Activated T-cell treated with anti-CD3 and anti-CD28 coated beads, Interleukin-2, amount 50 U/mL, for 1 hour (primary cell): ENCODE measurements around the gene TXNRD2.
A peak's percentile ranks its signal among the peaks of the same experiment; 100 is the strongest.
"Not testable (repeated sequence)": the region's sequence is repeated elsewhere in the genome, so short reads cannot be mapped to it uniquely, and the experiment has no call there.

Source experiments
- DNase-seq: peaks from one replicate; pipeline ENCODE4 v3.0.0-alpha.2; 2020

TXNRD2 gene

DNA sequence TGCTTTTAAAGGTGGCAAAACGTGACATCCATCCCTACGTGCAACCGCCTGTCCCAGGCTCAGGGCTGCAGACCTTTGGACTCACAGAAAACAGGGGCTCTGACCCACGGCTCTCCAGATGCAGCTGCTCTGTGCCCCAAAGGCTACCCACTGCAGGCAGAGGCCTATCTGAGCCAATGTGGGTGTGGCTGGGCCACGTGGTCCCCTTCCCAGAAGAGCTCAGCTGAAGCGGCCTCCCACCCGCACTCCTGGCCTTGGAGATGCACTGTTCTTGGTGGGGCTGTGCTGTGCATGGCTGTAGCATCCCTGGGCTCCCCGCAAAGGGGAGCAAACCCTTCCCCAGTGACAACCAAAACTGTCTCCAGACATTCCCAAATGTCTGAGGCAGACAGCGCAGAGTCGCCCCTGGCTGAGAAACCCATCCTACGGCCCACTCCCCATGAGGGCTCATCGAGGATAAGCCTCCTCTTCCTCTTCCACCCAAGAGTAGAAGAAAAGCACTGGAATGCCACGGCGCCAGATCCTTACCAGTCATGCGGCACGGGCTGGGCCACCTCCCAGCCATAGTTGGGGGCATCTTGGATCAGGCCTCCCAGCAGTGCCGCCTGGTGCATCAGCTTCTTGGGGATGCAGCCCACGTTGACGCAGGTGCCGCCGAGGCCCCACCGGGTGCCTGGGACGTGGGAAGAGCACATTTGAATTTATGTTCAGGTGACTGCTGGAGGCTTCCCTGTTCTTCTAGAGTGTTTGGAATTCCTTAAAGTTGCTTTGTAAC lies 23.1 kb downstream of the TXNRD2 start:
- DNase-seq = no peak

DNA sequence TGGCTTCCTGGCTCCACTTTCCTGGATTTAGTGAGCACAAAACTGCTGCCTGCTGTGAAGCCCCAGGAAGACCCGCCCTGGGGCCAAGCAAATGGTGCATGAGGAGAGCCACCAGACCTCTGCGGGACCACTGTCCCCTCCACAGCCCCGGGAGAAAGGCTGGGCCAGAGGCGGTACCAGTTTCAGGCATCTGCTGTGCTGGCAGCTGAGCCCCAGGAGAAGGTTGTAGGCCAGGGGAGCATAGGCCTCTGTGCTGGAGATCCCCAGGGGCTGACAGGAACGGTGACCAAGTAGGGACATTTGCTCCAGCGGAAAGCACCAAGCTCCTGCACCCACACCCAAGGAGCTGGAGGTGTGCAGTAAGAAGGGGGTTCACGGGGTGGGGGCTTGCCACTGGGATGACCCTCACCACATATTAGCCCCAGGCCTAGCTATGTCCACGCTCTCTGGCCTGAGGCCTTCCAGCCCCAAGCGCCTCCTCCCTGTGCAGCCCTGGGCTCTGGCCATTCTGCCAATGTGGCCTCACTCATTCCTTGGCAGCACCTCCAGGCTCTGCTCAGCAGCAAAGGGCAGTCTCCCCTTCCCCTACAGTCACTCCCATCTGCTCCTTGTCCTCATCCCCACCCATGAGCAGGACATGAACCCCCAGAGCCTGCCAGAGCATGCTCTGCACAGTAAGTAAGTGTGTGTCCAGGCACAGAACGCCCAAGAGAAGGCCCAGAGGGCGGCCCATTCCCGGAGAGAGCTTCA lies 24.1 kb downstream of the TXNRD2 start:
- no peak for DNase-seq

DNA sequence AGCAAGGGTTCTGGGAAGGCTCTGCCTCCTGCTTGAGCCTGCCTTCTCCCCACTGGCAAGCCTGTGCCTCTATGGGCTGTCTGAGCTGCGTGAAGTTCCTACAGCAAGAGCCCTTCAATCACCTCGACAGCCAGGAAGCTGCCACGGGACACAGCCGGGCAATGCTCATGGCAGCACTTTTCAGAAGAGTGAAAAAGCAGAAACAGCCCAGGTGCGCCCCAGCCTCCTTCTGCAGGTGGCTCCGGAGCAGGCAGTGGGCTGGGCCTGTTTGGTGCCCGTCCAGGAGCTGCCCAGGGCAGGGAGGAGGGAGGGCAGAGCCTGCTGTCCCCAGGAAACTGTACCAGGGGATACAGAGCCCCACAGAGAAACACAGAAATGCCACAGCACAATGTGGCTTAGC lies 24.7 kb downstream of the TXNRD2 start:
- no peak for DNase-seq

DNA sequence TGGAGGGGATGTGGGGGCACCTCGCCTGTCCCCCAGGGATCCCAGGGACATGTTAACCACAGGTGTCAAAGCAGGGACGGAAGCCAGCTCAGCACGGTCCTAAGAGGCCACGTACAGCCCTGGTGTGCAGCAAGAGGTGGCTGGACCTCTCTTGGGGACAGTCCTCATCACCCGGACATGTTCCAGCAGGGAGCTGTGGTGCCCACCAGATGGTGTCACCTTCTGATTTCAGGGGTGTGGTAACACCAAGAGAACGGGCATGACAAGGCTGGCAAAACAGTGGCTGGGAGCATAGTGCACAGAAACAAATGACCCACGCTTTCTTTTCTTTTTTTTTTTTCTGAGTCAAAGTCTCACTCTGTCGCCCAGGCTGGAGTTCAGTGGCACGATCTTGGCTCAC lies 25.6 kb downstream of the TXNRD2 start:
- no peak for DNase-seq

DNA sequence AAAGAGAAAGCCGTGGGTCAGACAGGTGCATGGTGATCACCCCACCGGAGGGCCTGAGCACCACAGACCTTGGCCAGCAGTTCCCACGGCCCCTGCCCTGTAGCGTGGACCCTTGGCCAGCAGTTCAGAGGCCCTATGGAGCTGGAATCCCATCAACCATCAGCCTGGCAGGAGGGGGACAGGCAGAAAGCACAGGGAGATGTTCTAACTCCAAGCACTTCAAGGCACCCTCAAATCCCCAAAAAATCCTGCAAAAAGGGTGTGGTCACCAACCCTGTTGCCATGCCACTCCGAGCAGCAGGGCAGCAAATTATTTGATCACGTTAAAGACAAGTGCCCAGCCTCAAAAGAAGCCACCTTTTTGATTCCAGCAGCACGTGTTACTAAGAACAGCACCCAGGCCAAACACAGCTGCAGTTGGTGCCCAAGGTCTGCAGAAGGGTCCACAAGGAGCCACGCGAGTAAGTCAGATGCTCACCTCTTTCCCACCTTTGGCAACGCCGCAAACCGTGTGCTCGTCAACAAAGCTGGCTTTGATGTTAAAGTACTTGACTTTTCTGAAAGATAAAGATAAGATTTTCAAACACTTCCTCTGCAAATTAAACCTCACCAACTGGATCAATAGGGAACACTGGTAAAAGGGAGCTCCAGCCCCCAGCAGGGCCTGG lies 26.2 kb downstream of the TXNRD2 start:
- no peak for DNase-seq

DNA sequence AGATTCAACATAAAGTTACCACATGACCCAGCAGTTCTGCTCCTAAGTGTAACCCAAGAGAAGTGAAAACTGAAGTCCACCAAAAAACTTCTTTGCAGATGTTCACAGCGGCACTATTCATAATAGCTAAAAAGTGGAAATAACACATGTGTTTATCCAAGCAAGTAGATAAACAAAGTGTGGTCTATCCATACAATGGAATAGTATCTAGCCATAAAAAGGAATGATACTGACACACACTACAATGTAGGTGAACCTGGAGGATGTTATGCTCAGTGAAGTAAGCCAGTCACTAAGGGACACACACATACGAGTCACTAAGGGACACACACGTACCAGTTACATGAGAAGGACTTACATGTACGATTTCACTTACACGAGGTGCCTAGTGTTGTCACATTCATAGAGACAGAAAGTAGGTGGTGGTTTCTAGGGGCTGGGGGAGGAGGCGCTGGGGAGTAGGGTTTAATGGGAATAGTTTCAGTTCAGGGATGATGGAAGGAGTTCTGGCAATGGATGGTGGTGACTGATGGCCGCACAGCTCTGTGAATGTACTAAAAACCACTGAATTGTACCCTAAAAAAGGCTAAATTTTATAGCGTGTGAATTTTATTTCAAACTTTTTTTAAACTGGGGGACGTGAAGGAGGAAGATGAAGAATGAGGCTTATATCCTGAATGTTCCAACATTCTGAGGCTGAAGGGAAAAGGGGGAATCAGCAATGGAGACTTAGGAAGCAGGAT lies 27.2 kb downstream of the TXNRD2 start:
- no peak for DNase-seq

DNA sequence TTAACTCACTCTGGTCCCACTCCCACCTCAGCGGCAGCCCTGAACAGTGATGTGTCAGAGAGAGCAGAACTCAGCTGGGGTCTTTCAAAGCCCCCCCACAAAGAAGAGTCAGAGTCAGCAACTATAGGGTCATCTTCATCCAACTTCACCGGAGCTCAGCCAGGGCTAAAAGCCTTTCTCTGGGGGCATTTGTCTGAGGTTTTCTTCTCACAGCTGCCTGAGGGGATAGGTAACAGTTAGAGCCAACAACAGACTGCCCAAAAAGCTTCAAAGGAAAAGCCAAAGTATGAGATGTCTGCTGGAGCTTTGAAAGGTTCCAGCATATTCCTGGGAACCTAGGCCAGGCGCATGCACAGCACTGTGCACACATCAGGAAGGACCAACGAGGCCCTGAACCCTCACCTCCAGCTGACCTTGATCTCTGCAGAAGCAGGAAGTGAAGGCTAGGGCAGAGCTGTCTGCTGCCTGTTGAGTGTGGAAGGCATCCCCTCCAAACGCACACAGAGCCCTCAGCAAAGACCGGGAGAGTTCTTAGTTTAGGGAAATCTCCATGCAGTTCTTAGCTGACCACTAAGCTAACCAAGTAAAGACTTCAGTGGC lies 28.2 kb downstream of the TXNRD2 start:
- DNase-seq = no peak

DNA sequence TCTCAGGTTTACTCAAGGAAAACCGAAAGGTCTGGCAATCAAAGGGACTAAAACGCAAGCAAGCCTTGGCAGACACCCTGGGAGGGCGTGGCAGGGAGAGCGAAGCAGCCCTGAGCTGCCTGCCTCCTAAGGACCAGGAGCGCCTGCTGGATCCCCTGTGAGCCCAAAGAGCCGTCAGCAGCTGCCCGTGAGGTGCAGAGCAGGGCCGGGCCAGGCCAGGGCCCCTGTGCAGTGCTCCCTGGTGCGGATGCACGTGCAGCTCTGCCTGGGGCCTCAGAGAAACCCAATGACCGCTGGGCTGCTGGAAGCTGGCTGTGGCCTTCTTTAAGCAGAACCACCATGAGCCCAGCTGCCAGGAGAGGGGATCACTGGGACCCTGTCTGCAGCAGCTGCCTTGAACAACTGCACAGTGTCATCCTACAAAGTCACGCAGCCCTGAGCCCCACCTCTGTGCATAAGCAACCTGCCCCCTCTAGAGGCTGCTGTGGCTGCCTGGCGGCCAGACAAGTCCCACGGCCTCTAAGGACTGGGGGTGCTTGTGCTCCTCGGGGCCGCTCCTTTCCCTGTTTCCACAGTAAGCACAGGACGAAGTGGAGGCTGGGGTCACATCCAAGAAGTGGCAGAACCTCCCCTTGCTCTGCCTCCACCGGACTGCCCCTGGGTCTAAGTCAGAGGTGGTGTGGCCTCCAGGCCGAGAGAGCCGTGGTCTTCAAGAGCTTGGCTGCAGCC lies 29.2 kb downstream of the TXNRD2 start:
- no peak for DNase-seq

DNA sequence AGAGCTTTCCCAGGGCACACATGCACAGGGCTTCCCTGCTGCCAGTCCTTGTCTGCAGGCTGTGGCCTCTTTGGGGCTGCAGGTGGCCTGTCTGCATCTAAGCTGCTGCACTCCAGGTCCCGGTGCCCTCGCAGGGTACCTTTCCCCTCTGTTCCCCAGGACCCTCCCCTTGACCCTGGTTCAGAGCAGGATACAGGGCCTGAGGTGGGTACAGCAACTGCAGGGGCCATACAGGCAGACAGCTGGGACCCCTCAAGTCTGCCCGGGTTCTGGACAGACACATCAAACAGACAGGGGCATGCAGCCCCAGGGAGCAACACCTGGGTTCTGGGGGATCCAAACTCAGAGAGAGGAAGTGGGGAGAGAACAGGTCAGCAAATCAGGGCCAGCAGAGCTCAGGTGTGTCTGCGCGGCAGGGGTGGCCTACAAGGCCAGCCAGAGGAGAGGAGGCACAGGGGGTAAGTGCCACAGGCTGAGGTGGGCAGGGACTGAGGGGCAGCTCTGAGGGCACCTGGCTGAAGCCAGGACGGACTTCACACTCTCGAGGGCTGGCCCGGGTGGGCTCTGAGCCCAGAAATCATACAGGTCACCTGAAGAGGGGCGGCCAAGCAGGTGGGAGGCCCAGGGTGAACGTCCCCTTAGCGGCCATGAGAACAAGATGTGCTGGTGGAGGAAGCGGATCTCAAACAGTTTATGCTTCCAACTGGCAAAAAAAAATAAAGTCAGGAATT lies 29.9 kb downstream of the TXNRD2 start:
- DNase-seq = no peak

DNA sequence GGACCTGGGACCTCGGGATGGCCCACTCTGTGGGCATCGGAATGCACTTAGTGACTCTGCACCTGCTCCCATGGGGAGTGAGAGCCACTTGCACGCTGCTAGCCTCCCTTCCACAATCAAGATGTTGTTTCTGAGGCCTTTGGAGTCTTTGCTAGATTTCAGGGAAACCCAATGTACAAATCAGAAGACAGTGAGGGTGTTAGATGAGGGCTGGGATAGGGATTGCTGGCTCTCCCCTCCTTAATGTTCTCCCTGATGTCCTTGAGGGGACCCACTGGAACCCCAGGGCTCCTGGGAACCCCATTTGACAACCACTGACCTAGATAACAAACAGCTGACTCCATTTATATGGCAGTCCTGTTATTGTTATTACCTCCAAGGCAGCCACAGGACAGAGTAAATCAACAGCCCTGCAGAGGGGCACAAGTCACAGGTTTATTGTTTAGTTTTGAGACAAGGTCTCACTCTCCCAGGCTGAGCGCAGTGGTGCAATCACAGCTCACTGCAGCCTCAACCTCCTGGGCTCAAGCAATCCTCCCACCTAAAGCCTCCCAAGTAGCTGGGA lies 31.4 kb downstream of the TXNRD2 start:
- no peak for DNase-seq

DNA sequence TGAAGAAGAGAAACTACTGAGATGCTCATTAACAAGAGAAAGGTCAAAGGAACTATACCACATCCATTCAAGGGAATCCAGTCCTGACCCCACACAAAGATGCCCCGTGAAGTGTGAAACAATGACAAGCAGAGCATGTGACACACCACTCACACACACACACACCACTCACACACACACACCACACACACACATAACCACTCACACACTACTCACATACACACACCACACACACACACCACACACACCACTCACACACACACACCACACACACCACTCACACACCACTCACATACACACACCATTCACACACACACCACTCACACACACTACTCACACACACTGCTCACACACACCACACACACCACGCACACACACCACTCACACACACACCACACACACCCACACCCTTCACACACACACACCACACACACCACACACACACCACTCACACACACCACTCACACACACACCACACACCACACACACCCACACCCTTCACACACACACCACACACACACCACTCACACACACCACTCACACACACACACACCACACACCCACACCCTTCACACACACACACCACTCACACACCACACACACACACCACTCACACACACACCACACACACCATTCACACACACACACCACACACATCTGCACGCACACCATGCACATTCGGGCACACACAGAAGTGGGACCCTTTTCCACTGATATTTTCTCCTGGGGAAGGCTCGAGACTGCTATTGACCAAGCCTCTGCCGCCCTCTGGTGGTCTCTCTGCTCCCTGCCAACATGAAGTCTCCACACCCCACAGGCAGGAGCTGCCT lies 32.1 kb downstream of the TXNRD2 start:
- DNase-seq = peak; percentile 86

DNA sequence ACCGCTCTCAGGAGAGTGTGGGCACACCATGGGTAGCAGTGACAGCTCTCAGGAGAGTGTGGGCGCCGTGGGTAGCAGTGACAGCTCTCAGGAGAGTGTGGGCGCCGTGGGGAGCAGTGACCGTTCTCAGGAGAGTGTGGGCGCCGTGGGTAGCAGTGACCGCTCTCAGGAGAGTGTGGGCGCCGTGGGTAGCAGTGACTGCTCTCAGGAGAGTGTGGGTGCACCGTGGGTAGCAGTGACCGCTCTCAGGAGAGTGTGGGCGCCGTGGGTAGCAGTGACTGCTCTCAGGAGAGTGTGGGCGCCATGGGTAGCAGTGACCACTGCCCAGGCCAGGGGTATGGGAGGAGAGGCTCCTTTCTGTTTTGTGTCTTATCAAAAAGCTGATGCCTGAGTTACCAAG lies 33.7 kb downstream of the TXNRD2 start:
- not testable (repeated sequence) for DNase-seq

DNA sequence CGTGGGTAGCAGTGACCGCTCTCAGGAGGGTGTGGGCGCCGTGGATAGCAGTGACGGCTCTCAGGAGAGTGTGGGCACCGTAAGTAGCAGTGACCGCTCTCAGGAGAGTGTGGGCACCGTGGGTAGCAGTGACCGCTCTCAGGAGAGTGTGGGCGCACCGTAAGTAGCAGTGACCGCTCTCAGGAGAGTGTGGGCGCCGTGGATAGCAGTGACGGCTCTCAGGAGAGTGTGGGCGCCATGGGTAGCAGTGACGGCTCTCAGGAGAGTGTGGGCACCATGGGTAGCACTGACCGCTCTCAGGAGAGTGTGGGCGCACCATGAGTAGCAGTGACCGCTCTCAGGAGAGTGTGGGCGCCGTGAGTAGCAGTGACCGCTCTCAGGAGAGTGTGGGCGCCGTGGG lies 34.8 kb downstream of the TXNRD2 start:
- not testable (repeated sequence) for DNase-seq

DNA sequence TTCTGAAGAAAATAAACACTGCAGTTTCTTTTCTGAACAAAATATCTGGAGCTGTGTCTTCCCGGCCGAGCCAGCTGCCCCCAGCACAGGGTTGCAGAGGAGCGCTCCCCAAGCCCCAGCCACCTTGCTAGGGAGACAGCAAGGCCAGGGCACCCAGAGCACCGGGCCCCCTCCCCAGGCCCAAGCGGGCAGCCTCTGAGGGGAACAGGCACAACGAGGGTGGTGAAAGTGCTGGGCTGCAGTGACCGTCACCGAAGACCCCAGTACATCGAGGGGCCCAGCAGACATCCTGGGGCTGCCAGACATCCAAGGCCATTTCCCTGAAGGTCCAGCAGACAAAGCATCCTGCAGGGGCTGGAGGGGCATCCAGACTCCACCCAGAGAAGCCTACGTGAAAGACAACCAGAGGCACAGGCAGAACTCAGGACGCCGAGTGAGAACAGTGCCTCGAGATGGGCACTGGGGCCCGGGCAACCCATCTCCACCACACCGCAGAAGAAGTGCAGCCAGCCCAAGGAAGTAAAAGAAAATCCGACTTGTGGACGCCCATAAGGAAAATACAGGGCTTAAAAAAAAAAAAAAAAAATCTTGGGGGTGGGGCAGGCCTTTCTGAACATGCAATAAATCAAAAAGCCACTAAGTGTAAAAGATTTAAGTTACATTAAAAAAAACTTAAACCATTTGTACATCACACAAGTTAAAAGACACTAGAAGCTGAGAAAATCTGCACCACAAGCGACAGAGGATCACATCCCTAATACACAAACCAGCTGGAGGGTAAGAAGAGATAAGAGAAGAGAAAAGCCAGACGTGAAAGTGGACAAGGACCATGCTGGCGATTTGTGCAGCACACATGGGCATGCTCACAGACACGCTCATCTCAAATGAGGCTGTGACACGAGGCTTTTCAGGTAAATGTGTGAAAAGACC lies 36.0 kb downstream of the TXNRD2 start:
- DNase-seq = no peak

DNA sequence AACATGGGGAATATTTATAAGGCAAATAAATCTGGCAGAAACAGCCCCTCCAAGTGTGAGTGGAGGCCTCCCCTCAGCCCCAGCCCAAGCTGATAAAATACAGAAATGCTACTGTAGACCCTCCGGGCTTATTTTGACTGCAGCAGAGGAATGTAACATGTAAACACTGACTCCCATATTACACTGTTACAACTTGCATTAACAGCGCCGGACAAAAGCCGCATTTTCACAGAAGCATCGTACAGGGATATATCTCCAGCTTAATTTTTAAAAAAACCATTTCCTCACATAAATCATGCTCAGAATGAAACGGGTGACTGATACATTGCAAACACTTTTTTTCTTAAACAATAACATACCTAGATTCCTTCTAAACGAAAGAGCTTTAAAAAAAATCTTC lies 36.7 kb downstream of the TXNRD2 start:
- DNase-seq = no peak

DNA sequence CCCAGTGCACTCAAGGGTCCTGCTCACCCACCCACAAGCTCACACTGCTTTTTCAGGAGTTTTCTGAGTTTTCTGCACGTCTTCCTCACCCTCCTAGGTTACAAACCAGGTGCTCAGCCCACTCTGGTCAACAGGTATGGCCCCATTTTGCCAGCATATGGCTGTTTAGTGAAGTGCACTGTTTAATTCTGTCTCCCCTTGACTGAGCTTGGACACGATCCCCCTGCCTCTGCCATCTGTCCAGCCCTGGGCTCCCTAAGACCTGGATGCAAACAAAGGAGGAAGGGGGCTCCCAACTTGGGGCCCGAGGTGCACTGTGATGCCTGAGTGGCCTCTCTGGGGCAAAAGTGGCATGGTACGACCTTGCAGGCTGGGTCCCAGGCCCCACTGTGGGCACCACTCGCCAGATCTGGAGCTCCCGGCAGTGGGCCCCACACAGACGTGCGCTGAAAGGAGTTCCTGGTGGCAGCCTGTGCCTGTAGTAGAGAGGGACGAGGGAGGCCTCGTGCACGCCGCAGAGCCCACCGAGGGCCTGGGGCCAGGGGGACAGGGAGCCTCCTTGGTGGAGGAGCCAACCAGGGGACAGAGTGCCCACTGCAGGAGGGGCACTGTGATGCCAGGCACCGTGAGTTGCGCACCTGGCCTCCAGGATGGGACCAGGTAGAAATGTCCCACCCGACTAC lies 37.3 kb downstream of the TXNRD2 start:
- DNase-seq = no peak

DNA sequence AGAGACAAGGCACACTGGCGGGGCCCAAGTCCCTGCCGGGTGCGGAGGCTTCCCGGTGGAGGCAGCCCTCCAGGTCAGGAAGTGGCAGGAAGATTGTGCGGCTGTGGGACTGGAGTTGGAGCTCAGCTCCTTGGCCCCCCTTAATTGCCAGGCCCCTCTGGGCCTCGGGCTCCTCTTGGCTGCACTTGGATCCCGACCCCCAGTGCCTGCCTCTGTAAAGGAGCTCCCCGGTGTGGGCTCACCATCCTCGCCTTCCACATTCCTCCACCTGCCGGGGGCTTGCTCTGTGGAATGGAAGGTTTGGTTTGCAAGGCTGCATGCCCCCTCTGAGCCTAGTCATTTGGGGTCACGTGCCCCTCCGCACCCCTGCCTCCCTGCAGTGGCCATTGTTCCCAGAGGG lies 38.1 kb downstream of the TXNRD2 start:
- DNase-seq = no peak

DNA sequence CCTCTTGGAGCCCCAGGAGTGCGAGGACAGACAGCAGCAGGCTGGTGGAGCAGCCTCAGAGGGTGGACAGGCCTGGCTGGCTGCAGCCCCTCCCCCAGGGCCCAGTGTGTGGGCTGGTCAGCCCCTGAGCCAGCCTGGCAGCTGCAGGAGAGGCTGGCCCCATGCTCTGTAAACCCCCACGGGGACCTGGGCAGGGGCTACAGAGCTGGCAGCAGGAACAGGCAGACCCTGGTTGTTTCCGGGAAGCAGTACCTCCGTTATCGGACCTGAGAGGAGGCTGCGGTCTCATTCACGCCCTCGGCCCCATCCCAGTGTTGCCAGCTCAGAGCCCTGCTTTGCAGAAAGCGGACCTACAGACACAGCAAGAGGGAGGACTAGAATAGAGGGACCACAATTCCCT lies 38.6 kb downstream of the TXNRD2 start:
- DNase-seq = no peak
